HepG2 (cell line): ENCODE data around the gene KIAA1755. TPM values are rescaled to one million over a fixed set of nuclear protein-coding genes. Genes with fewer than 3 reads are reported as not detected.
"Not testable (repeated sequence)": the region's sequence is repeated elsewhere in the genome, so short reads cannot be mapped to it uniquely, and the experiment has no call there.

Experiments used
- ATAC-seq: fragments of 200-7000 bp; cut with Tn5 transposase; 3 replicates; pipeline ENCODE4 v1.9.1; 2020; ENCODE audit warnings: mild to moderate bottlenecking, moderate library complexity
- BruUV-seq: library from RNA; stranded (reverse); fragments of 400-500 nt; replicated peaks from 2 replicates; lab custom pipeline; 2021; lab: Mats Ljungman, UMichigan
- CTCF ChIA-PET: fragments of 300-600 bp; formaldehyde crosslinking; extraction: SDS; loops from one replicate; lab custom pipeline; 2021; ENCODE audit warnings: low total read pairs, inconsistent platforms, low intra/inter-chr PET ratio; lab: Yijun Ruan, JAX
- POLR2A ChIA-PET: fragments of 350-600 bp; sonication (Branson Sonifier 250); formaldehyde crosslinking; loops from one replicate; lab custom pipeline; 2020; ENCODE audit warnings: antibody characterized with exemption, inconsistent platforms; lab: Yijun Ruan, JAX
- DNase-seq: peaks from one replicate; pipeline ENCODE4 v3.0.0-alpha.2; 2015; ENCODE audit warnings: low spot score
- FAIRE-seq: peaks from 3 replicates; lab custom pipeline; 2011; peaks lifted over from hg19 to GRCh38; lab: Jason Lieb, UNC
- H2AFZ ChIP-seq: one replicate; pipeline ENCODE4 v1.6.1; 2011; ENCODE audit warnings: low read length, inconsistent platforms
- H3K27ac ChIP-seq: fragments of 300-600 bp; 3 replicates; pipeline ENCODE4 v1.8.0; 2011; ENCODE audit warnings: mixed run types, mild to moderate bottlenecking, mixed read lengths, low read length, inconsistent platforms; ENCODE audit not compliant: insufficient read depth; ENCODE audit errors: extremely low read length
- H3K27me3 ChIP-seq, 2 experiments: fragments of 200-600 bp in 1 of 2; 2 replicates in 1 of 2; 3 replicates in 1 of 2; pipeline versions ENCODE4 v1.6.0 to v1.8.0; 2011; ENCODE audit warnings: low read length in 2 of 2, mild to moderate bottlenecking in 2 of 2, moderate library complexity in 2 of 2, inconsistent platforms in 1 of 2; ENCODE audit not compliant: insufficient read depth in 2 of 2, control insufficient read depth in 1 of 2
- H3K36me3 ChIP-seq, 2 experiments: fragments of 200-600 bp in 1 of 2; replicated peaks in 1 of 2; 2 replicates in 1 of 2; 3 replicates in 1 of 2; pipeline versions ENCODE4 v1.5.1 to v1.8.0; 2011; ENCODE audit warnings: low read length in 2 of 2, inconsistent platforms in 1 of 2; ENCODE audit not compliant: insufficient read depth in 2 of 2, control insufficient read depth in 1 of 2
- H3K4me1 ChIP-seq: 2 replicates; pipeline ENCODE4 v1.5.1; 2012; ENCODE audit warnings: low read length, inconsistent platforms; ENCODE audit not compliant: insufficient read depth
- H3K4me2 ChIP-seq: 2 replicates; pipeline ENCODE4 v1.6.0; 2011; ENCODE audit warnings: low read depth, low read length, inconsistent platforms
- H3K4me3 ChIP-seq, 3 experiments: fragments of 200-600 bp in 1 of 3; sonication (generic), shearing (Covaris generic) in 1 of 3; replicated peaks in 1 of 3; 2 replicates each; pipeline ENCODE4 v1.5.1; 2011 to 2016; ENCODE audit warnings: low read length in 3 of 3, inconsistent platforms in 2 of 3, low read depth in 2 of 3, mild to moderate bottlenecking in 2 of 3, control low read depth in 1 of 3, mixed read lengths in 1 of 3; ENCODE audit not compliant: insufficient read depth in 1 of 3
- H3K79me2 ChIP-seq: one replicate; pipeline ENCODE4 v1.6.1; 2011; ENCODE audit warnings: low read length, inconsistent platforms; ENCODE audit not compliant: insufficient read depth
- H3K9ac ChIP-seq: 2 replicates; pipeline ENCODE4 v1.6.0; 2011; ENCODE audit warnings: mild to moderate bottlenecking, low read depth, low read length, inconsistent platforms; ENCODE audit not compliant: insufficient read depth
- H3K9me3 ChIP-seq: 2 replicates; pipeline ENCODE4 v1.5.1; 2012; ENCODE audit warnings: mild to moderate bottlenecking, low read length
- H4K20me1 ChIP-seq: 2 replicates; pipeline ENCODE4 v1.6.0; 2011; ENCODE audit warnings: inconsistent platforms, mild to moderate bottlenecking, low read length, moderate library complexity; ENCODE audit not compliant: insufficient read depth
- ADNP ChIP-seq: sonication (generic); formaldehyde crosslinking; IDR thresholded peaks from 2 replicates; pipeline ENCODE4 v1.4.0; 2020; ENCODE audit warnings: missing genetic modification reagents
- CEBPB ChIP-seq: IDR thresholded peaks from 2 replicates; pipeline ENCODE4 v1.6.1; 2011; ENCODE audit warnings: low read depth, low read length, improper control_type of control experiment, borderline replicate concordance
- HMG20B ChIP-seq: conservative IDR thresholded peaks from 2 replicates; pipeline ENCODE4 v1.6.1; 2016; ENCODE audit warnings: missing genetic modification reagents, missing compliant biosample characterization
- HNF1B ChIP-seq: sonication (generic); formaldehyde crosslinking; IDR thresholded peaks from 2 replicates; pipeline ENCODE4 v1.5.1; 2020; ENCODE audit warnings: mild to moderate bottlenecking, moderate library complexity, missing genetic modification reagents
- ZFP41 ChIP-seq: sonication (generic); formaldehyde crosslinking; IDR thresholded peaks from 2 replicates; pipeline ENCODE4 v1.4.0; 2020; ENCODE audit warnings: mild to moderate bottlenecking, missing genetic modification reagents, borderline replicate concordance
- ZNF333 ChIP-seq: sonication (generic); formaldehyde crosslinking; IDR thresholded peaks from 2 replicates; pipeline ENCODE4 v1.4.0; 2020; ENCODE audit warnings: mild to moderate bottlenecking, missing genetic modification reagents, borderline replicate concordance
- ZNF407 ChIP-seq: sonication (generic); formaldehyde crosslinking; IDR thresholded peaks from one replicate; pipeline ENCODE4 v1.5.1; 2020; ENCODE audit warnings: mild to moderate bottlenecking, missing genetic modification reagents; ENCODE audit errors: not compliant biosample characterization
- ZNF552 ChIP-seq: sonication (generic); formaldehyde crosslinking; IDR thresholded peaks from 2 replicates; pipeline ENCODE4 v1.9.0; 2022; ENCODE audit warnings: missing genetic modification reagents, mild to moderate bottlenecking, borderline replicate concordance
- ZNF710 ChIP-seq: sonication (generic); formaldehyde crosslinking; IDR thresholded peaks from 2 replicates; pipeline ENCODE4 v1.5.0; 2020; ENCODE audit warnings: mild to moderate bottlenecking, missing genetic modification reagents, borderline replicate concordance
- WGBS: methylation state at CpG from one replicate; pipeline ENCODE4 v1.1.6; 2017; ENCODE audit warnings: low lambda C conversion rate; 5-methylcytosine and 5-hydroxymethylcytosine counted together
- in situ Hi-C: cut with HindIII; loops from 2 replicates; pipeline ENCODE4 v1.10.0; 2017; ENCODE audit warnings: low pct_unique_long_range_greater_than_20kb; ENCODE audit not compliant: extremely low pct_ligation_motif_present
- intact Hi-C: fragments of 100-400 bp; cut with micrococcal nuclease; formaldehyde crosslinking; loops from one replicate; pipeline ENCODE4 v1.10.0; 2022; ENCODE audit not compliant: unreplicated experiment
- polyA plus RNA-seq, 8 experiments: library from polyadenylated mRNA; depleted of rRNA in 3 of 8; stranded (reverse) in 7 of 8; unstranded in 1 of 8; fragments of >200 nt; fragmentation: Illumina TruSeq in 4 of 8; extraction: Trizol in 4 of 8; gene quantifications; 2 replicates each; pipeline versions ENCODE4 v1.2.1 to v1.2.3, GENCODE V29; 2011 to 2016; ENCODE audit warnings: low read depth in 4 of 8, missing spikeins in 1 of 8, mixed read lengths in 1 of 8; ENCODE audit not compliant: insufficient read depth in 1 of 8
- total RNA-seq, 5 experiments: library from RNA; depleted of rRNA; stranded (reverse); fragments of >200 nt; fragmentation: Illumina TruSeq; extraction: Trizol; gene quantifications; 2 replicates each; pipeline ENCODE4 v1.2.3, GENCODE V29; 2016; ENCODE audit warnings: low read depth in 1 of 5

KIAA1755 gene
- total and polyA plus RNA-seq, 2 of the 13 experiments (the other 11 are each of a cell fraction or from before 2014, with no cell fraction given): 0.04 TPM; not detected in 1

GRCh38 chr20:38255393-38255792, 5.1 kb downstream of the KIAA1755 start (continued):
- TF ChIP-seq ZNF407 (CRISPR knock-in tag) (no peak), ZNF333 (CRISPR knock-in tag) (no peak), ZNF710 (CRISPR knock-in tag) (no peak), HMG20B (CRISPR knock-in tag) (no peak), ADNP (CRISPR knock-in tag) (no peak), ZFP41 (no peak), CEBPB (no peak), ZNF552 (no peak), HNF1B (CRISPR knock-in tag) (no peak)

GRCh38 chr20:38254621-38255020, 5.9 kb downstream of the KIAA1755 start:
- POLR2A ChIA-PET, H3K4me1 ChIP-seq, H3K9ac ChIP-seq, H3K4me3 ChIP-seq, in situ Hi-C loops, H3K9me3 ChIP-seq, ATAC-seq, H3K27ac ChIP-seq, FAIRE-seq, H3K4me2 ChIP-seq, H4K20me1 ChIP-seq, intact Hi-C loops, H3K36me3 ChIP-seq, DNase-seq, H3K79me2 ChIP-seq, BruUV-seq, CTCF ChIA-PET, H2AFZ ChIP-seq: not testable (repeated sequence)
- H3K27me3 ChIP-seq: peaks cover 2 to 16% of the 10 kb centered on the region in 2 experiments; a peak in 4 of 5 replicates
- 54% methylated on average over 4 of the region's 4 CpGs for WGBS
